ENCODE measurements around the gene SMIM22. TPM values are rescaled to one million over a fixed set of nuclear protein-coding genes. Genes with fewer than 3 reads are reported as not detected.
A peak's percentile ranks its signal among the peaks of the same experiment; 100 is the strongest.

SMIM22 gene
- polyA plus RNA-seq, 2 of the 4 experiments (the other 2 are of a cell fraction): not detected

DNA sequence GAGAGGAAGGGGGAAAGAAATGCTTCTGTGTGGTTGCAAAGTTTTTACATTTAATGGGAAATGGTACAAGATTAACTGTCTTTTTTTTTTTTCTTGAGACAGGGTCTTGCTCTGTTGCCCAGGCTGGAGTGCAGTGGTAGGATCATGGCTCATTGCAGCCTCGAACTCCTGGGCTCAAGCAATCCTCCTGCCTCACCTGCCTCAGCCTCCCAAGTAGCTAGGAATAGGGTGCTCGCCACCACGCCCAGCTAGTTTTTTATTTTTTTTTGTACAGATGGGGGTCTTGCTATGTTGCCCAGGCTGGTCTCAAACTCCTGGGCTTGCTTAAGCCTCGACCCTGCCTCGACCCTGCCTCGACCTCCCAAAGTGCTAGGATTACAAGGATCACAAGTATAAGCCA is 11.1 kb downstream of the SMIM22 start:
- ChIA-PET POLR2A (no interaction called here), CTCF (no interaction called here)
- H3K9me3 ChIP-seq: no peaks in the 10 kb centered on the region
- 93% methylated on average over 6 of the region's 6 CpGs for WGBS (ENCODE audit: missing lambda C conversion rate)
- H3K4me1 ChIP-seq: peaks cover 14% of the 10 kb centered on the region
- no peak overlapping the region for H3K4me2 ChIP-seq
- TF ChIP-seq RFX5 (IDR thresholded peaks at IDR 0.05): no peak
- TF ChIP-seq HOXB13 (CRISPR knock-in tag; IDR thresholded peaks at IDR 0.05; ENCODE audit: low read depth): no peak
- TF ChIP-seq PHF8 (IDR thresholded peaks at IDR 0.05; ENCODE audit: borderline replicate concordance, low read depth): no peak
- TF ChIP-seq, protein P1, sequence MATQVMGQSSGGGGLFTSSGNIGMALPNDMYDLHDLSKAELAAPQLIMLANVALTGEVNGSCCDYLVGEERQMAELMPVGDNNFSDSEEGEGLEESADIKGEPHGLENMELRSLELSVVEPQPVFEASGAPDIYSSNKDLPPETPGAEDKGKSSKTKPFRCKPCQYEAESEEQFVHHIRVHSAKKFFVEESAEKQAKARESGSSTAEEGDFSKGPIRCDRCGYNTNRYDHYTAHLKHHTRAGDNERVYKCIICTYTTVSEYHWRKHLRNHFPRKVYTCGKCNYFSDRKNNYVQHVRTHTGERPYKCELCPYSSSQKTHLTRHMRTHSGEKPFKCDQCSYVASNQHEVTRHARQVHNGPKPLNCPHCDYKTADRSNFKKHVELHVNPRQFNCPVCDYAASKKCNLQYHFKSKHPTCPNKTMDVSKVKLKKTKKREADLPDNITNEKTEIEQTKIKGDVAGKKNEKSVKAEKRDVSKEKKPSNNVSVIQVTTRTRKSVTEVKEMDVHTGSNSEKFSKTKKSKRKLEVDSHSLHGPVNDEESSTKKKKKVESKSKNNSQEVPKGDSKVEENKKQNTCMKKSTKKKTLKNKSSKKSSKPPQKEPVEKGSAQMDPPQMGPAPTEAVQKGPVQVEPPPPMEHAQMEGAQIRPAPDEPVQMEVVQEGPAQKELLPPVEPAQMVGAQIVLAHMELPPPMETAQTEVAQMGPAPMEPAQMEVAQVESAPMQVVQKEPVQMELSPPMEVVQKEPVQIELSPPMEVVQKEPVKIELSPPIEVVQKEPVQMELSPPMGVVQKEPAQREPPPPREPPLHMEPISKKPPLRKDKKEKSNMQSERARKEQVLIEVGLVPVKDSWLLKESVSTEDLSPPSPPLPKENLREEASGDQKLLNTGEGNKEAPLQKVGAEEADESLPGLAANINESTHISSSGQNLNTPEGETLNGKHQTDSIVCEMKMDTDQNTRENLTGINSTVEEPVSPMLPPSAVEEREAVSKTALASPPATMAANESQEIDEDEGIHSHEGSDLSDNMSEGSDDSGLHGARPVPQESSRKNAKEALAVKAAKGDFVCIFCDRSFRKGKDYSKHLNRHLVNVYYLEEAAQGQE (IDR thresholded peaks at IDR 0.05): no peak
- TF ChIP-seq, protein P2, sequence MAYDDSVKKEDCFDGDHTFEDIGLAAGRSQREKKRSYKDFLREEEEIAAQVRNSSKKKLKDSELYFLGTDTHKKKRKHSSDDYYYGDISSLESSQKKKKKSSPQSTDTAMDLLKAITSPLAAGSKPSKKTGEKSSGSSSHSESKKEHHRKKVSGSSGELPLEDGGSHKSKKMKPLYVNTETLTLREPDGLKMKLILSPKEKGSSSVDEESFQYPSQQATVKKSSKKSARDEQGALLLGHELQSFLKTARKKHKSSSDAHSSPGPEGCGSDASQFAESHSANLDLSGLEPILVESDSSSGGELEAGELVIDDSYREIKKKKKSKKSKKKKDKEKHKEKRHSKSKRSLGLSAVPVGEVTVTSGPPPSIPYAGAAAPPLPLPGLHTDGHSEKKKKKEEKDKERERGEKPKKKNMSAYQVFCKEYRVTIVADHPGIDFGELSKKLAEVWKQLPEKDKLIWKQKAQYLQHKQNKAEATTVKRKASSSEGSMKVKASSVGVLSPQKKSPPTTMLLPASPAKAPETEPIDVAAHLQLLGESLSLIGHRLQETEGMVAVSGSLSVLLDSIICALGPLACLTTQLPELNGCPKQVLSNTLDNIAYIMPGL (CRISPR knock-in tag; IDR thresholded peaks at IDR 0.05; ENCODE audit: borderline replicate concordance): no peak
- no peak for TF ChIP-seq ZSCAN20 (CRISPR knock-in tag; IDR thresholded peaks at IDR 0.05)
- TF ChIP-seq, protein P3, sequence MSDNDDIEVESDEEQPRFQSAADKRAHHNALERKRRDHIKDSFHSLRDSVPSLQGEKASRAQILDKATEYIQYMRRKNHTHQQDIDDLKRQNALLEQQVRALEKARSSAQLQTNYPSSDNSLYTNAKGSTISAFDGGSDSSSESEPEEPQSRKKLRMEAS (IDR thresholded peaks at IDR 0.05): no peak
- TF ChIP-seq ZNF302 (CRISPR knock-in tag; IDR thresholded peaks at IDR 0.05): no peak
- TF ChIP-seq NR3C1 (IDR thresholded peaks at IDR 0.05): no peak
- TF ChIP-seq MYC (IDR thresholded peaks at IDR 0.05; ENCODE audit: borderline replicate concordance, low read length): no peak
- no peak for TF ChIP-seq CBX2 (IDR thresholded peaks at IDR 0.05; ENCODE audit: borderline replicate concordance, low read depth)
- no peak for TF ChIP-seq TP53 (CRISPR knock-in tag; IDR thresholded peaks at IDR 0.05)
- TF ChIP-seq HDAC2 (IDR thresholded peaks at IDR 0.05): no peak
- TF ChIP-seq RARB (CRISPR knock-in tag; IDR thresholded peaks at IDR 0.05): no peak
- TF ChIP-seq, protein P4, sequence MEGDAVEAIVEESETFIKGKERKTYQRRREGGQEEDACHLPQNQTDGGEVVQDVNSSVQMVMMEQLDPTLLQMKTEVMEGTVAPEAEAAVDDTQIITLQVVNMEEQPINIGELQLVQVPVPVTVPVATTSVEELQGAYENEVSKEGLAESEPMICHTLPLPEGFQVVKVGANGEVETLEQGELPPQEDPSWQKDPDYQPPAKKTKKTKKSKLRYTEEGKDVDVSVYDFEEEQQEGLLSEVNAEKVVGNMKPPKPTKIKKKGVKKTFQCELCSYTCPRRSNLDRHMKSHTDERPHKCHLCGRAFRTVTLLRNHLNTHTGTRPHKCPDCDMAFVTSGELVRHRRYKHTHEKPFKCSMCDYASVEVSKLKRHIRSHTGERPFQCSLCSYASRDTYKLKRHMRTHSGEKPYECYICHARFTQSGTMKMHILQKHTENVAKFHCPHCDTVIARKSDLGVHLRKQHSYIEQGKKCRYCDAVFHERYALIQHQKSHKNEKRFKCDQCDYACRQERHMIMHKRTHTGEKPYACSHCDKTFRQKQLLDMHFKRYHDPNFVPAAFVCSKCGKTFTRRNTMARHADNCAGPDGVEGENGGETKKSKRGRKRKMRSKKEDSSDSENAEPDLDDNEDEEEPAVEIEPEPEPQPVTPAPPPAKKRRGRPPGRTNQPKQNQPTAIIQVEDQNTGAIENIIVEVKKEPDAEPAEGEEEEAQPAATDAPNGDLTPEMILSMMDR (IDR thresholded peaks at IDR 0.05): no peak
- H3K27ac ChIP-seq: no peak overlapping the region
- DNase-seq (ENCODE audit: low read depth in 1 of 2, low spot score in 1 of 2) (no peak), FAIRE-seq (no peak), ATAC-seq (no peak)
- H3K4me3 ChIP-seq: no peak overlapping the region

DNA sequence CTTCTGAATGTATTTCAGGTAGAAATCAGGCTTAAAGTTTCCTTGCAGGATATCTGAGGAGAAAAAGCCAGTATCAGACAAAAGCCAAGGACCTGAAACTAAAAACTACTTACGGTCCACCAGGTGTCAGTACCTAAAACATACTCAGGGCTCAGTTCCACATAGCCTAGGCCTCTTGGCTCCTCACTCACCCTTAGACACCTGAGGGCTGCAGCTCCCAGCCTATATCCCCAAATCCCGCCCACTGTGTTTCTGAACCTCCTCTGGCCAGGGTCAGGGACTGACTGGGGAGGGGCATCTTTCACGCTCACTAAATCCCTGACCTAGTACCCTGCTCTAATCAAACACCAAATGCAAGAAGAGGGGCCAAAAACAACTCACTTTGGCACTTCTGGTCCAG is 16.1 kb downstream of the SMIM22 start:
- no peak for TF ChIP-seq FOSB (CRISPR knock-in tag; IDR thresholded peaks at IDR 0.05)
- no peak overlapping the region for H3K27ac ChIP-seq
- no peaks in the 10 kb centered on the region for H3K9me3 ChIP-seq
- no peaks in the 10 kb centered on the region for H3K4me1 ChIP-seq
- no peak overlapping the region for H3K4me2 ChIP-seq
- POLR2A ChIA-PET: no interaction called here
- WGBS (ENCODE audit: missing lambda C conversion rate): 93% methylated on average over 3 of the region's 3 CpGs
- FAIRE-seq: no peak
- no peak overlapping the region for H3K4me3 ChIP-seq
- CTCF ChIA-PET: interaction anchor here (1.0 to 1.2 kb wide), 3 partner anchors 8 to 145 kb away, joined by 3 to 4 read pairs (median 3); partner anchors contain the start of gene ROGDI
- DNase-seq (ENCODE audit: low read depth in 1 of 2, low spot score in 1 of 2): no peak
- ATAC-seq: peak; percentile 43 to 49; a peak in 4 of 6 replicates
